Stimulated activated CD4-positive, alpha-beta T cell treated with anti-CD3 and anti-CD28 coated beads, Interleukin-1b, Interleukin-23, amount 100 ng/mL, for 1 hour (primary cell): ENCODE data around the gene TPRX2.
"Not testable (repeated sequence)": the region's sequence is repeated elsewhere in the genome, so short reads cannot be mapped to it uniquely, and the experiment has no call there.

Experiments used
- DNase-seq, 2 donors: peaks; one replicate each; pipeline ENCODE4 v3.0.0-alpha.2; 2020; ENCODE audit warnings: low read depth in 2 of 2

TPRX2 gene

DNA sequence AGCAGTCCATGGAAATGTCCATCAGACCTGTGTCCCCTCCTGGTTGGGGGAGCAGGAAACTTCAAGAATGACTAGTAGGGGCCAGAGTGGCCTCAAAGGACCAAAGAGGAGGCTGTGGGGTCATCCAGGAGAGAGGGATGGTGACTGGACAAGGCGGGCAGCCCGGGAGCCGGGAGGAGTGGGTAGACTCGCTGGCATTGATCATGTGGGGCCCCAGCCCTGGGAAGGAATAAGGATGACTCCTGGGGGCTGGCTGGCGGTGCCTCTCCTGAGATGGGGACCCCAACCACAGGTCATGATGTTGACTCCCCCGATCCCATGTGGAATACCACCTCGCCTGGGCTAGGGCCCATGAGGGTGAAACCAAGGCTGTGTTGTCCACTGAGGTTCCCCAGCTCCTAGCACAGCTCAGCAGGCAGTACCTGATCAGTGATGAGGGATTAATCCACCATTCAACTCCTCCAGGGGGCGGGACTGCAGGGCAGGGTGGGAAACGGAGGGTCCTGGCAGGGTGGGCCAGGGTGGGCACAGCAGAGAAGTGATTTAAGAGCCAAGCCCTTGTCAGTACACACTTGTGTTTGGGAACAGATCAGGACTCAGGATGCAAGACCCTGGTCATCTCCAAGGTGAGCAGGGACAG is at the start of gene TPRX2:
TSS of gene TPRX2 (plus strand) at position 590 of the 640 bp plus-strand sequence. CDS start at position 602, 12 bp downstream.
- not testable (repeated sequence) for DNase-seq

DNA sequence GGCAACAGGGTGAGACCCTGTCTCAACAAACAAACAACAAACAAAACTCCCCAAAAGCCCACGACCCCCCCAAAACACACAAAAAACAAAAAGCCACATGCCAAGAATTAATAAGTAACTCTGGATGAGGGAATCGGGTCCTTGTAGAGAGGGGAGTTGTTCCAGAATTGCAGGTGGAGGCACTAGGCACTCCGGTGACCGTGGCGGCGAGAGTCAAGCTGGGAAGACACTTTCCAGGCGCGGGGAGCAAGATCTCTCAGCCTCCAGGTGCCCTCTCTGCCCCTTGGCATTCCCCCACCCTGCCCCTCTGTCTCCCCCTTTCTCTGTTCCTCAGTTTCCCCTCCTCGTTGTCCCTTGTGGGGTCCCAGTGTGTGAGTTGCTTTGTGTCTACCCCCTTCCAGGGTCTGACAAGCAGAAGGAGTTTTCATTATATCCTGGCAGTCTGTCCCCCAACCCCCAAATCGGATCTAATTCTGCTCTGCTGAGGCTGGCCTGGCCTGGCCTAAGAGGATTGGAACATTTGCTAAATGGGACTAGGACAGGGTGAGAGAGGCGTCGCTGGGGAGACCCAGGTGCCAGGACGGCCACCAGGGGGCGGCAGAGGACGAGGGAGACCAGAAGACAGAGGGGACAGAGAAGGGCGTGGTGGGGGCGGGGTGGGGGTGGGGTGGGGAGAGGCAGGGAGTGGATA is 45.6 kb upstream of the TPRX2 start:
- DNase-seq, result peak; percentile 35 to 74

GRCh38 chr19:47813995-47814328 is 45.1 kb upstream of the TPRX2 start:
- DNase-seq, result no peak

DNA sequence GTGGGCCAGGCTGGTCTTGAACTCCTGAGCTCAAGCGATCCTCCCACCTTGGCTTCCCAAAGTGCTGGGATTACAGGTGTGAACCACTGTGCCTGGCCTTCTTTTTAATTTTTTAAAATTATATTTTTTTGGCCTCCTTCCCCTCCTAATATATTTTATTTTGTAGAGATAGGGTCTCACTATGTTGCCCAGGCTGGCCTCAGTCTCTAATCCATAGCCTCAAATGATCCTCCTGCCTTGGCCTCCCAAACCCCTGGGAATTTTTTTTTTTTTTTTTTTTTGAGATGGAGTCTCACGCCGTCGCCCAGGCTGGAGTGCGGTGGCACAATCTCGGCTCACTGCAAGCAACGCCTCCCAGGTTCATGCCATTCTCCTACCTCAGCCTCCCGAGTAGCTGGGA is 42.8 kb upstream of the TPRX2 start:
- not testable (repeated sequence) for DNase-seq

- DNase-seq, result not testable (repeated sequence)
Measured at GRCh38 chr19:47818221-47818620, 40.8 kb upstream of the TPRX2 start.

GRCh38 chr19:47819858-47820257 is 39.2 kb upstream of the TPRX2 start:
- no peak for DNase-seq

DNA sequence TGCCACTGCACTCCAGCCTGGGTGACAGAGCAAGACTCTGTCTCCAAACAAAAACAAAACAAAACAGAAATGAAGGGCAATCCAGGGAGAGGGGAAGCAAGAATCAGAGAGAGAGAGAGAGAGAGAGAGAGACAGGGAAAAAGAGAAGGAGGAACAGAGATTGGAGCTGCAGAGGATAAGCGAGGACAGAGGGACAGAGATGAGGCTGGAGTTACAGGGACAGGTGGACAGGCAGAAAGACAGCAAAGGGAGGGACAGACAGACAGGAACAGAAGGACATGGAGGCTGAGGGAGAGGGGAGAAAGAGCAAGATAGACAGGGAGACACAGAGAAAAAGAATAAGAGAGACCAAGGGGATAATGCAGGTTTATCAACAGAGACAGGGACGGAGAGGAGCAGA is 38.6 kb upstream of the TPRX2 start:
- no peak for DNase-seq

GRCh38 chr19:47821460-47822020 is 37.5 kb upstream of the TPRX2 start, which contains the start of gene CRX:
CRX (plus strand) TSS chr19:47821937; CDS start chr19:47834444, 12,507 bp downstream.
- DNase-seq, result no peak

GRCh38 chr19:47824396-47824795 is 34.6 kb upstream of the TPRX2 start:
- no peak for DNase-seq

- DNase-seq, result no peak
Measured at GRCh38 chr19:47826800-47827199, 32.2 kb upstream of the TPRX2 start.

GRCh38 chr19:47832723-47833122 is 26.3 kb upstream of the TPRX2 start:
- no peak for DNase-seq

GRCh38 chr19:47836038-47836437 is 23.0 kb upstream of the TPRX2 start:
- no peak for DNase-seq

- no peak for DNase-seq
Measured at GRCh38 chr19:47839411-47839810, 19.6 kb upstream of the TPRX2 start.

GRCh38 chr19:47839913-47840312 is 19.1 kb upstream of the TPRX2 start:
- DNase-seq, result no peak

GRCh38 chr19:47842941-47843340 is 16.1 kb upstream of the TPRX2 start:
- DNase-seq, result no peak

- no peak for DNase-seq
Measured at GRCh38 chr19:47848425-47848822, 10.6 kb upstream of the TPRX2 start.

- DNase-seq, result no peak
Measured at GRCh38 chr19:47848823-47849473, 10.1 kb upstream of the TPRX2 start.

- no peak for DNase-seq
Measured at GRCh38 chr19:47853003-47853402, 6.0 kb upstream of the TPRX2 start.

- DNase-seq, result no peak
Measured at GRCh38 chr19:47854459-47854858, 4.6 kb upstream of the TPRX2 start.

- DNase-seq, result not testable (repeated sequence)
Measured at GRCh38 chr19:47858231-47858630, 804 bp upstream of the TPRX2 start.

DNA sequence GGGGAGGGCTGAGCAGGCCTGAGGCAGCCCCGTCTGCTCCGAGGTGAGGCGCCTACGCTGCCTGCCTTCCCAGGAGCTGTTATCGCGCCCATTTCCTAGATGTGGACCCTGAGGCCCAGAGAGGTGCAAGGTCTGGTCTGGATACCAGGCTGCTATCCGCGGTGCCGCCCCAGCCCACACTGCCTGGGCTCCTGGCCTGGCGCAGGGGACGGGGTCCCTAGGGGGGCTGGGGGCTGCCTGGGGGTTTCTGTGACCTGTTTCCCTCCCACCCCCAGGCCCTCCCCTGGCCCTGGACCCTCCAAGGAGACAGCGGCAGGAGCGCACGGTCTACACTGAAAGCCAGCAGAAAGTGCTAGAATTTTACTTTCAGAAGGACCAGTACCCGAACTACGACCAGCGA is 803 bp downstream of the TPRX2 start:
- DNase-seq, result not testable (repeated sequence)

DNA sequence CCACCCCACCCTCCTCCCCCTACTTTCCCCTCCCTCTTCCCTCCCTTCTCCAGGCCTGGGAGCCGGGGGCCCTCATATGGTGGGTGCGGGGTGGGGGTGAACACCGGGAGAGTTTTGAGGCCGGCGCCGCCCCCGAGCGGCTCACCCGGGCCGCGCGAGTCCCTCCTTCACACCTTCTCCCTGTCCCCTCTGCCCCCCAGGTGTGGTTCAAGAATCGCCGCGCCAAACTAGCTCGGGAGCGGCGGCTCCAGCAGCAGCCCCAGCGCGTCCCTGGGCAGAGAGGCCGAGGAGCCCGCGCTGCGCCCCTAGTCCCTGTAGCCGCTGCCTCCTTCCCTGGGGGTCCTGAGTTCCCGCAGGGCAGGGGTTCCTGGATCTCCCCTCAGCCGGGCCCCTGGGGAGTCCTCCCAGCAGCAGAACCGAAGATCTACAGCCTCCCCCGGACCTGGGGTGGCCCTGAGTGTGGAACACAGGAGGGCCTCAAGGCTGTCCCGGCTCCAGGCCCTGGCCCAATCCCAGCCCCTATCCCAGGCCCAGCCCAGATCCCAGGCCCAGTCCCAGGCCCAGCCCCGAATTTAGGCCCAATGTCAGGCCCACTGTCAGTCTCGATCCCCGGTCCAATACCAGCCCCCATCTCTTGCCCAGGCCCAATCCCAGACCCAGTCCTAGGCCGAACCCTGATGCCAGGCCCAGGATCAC is 1.7 kb downstream of the TPRX2 start:
- no peak for DNase-seq
